Suprapubic skin (tissue), 4 donors: Measurements from ENCODE around the gene NLRP1.

Experiments used
- CTCF ChIP-seq, 2 donors: fragments of 200-600 bp in 1 of 2; fragments of 450-650 bp in 1 of 2; sonication (generic) in 1 of 2; IDR thresholded peaks; one replicate each; pipeline ENCODE4 v1.5.1; 2016 to 2019; ENCODE audit warnings: antibody characterized with exemption in 2 of 2, mild to moderate bottlenecking in 1 of 2, moderate library complexity in 1 of 2
- EP300 ChIP-seq: sonication (generic); formaldehyde crosslinking; IDR thresholded peaks from one replicate; pipeline ENCODE4 v1.6.1; 2017; ENCODE audit warnings: antibody characterized with exemption
- POLR2AphosphoS5 ChIP-seq, 3 donors: sonication (generic); formaldehyde crosslinking; IDR thresholded peaks; one replicate each; pipeline ENCODE4 v1.6.1; 2017; ENCODE audit warnings: antibody characterized with exemption in 3 of 3

- TF ChIP-seq EP300 (no peak), CTCF (IDR thresholded peaks at IDR 0.05) (no peak), POLR2AphosphoS5 (IDR thresholded peaks at IDR 0.05) (no peak)
Observed at GRCh38 chr17:5631958-5632590, 47.8 kb upstream of the NLRP1 start.
